GM23338 (cell line): ENCODE results near the gene WDR70. TPM values are rescaled to one million over a fixed set of nuclear protein-coding genes. Genes with fewer than 3 reads are reported as not detected.

ENCODE experiments used
- ATAC-seq: fragments of 200-7000 bp; cut with Tn5 transposase; 3 replicates; pipeline ENCODE4 v1.9.1; 2020
- DNase-seq: peaks from one replicate; pipeline ENCODE4 v3.0.0-alpha.2; 2015; ENCODE audit warnings: low spot score
- H2AFZ ChIP-seq: fragments of 200-600 bp; sonication (generic); 2 replicates; pipeline ENCODE4 v1.8.0; 2016; ENCODE audit warnings: antibody characterized with exemption, mild to moderate bottlenecking, moderate library complexity
- H3F3A ChIP-seq: fragments of 200-600 bp; sonication (generic); replicated peaks from 2 replicates; pipeline ENCODE4 v1.8.0; 2017; ENCODE audit warnings: antibody characterized with exemption, mixed run types, low read depth
- H3K27ac ChIP-seq: fragments of 200-600 bp; sonication (generic); 2 replicates; pipeline ENCODE4 v1.6.1; 2016; ENCODE audit warnings: low read depth
- H3K27me3 ChIP-seq: fragments of 200-600 bp; sonication (generic); 2 replicates; pipeline ENCODE4 v1.8.0; 2016; ENCODE audit warnings: mild to moderate bottlenecking, mixed run types, moderate library complexity; ENCODE audit not compliant: insufficient read depth
- H3K36me3 ChIP-seq: fragments of 200-600 bp; sonication (generic); 2 replicates; pipeline ENCODE4 v1.8.0; 2016; ENCODE audit warnings: mild to moderate bottlenecking; ENCODE audit not compliant: insufficient read depth
- H3K4me1 ChIP-seq: fragments of 200-600 bp; sonication (generic); 2 replicates; pipeline ENCODE4 v1.8.0; 2016; ENCODE audit warnings: mild to moderate bottlenecking, moderate library complexity; ENCODE audit not compliant: insufficient read depth
- H3K4me2 ChIP-seq: fragments of 200-600 bp; sonication (generic); 2 replicates; pipeline ENCODE4 v1.7.1; 2017; ENCODE audit warnings: mixed run types
- H3K4me3 ChIP-seq: fragments of 200-600 bp; sonication (generic); 2 replicates; pipeline ENCODE4 v1.6.1; 2016; ENCODE audit warnings: mixed run types
- H3K79me2 ChIP-seq: fragments of 200-600 bp; sonication (generic); replicated peaks from 2 replicates; pipeline ENCODE4 v1.8.0; 2017; ENCODE audit warnings: mild to moderate bottlenecking; ENCODE audit not compliant: insufficient read depth
- H3K9me2 ChIP-seq: fragments of 200-600 bp; sonication (generic); 2 replicates; pipeline ENCODE4 v1.8.0; 2017; ENCODE audit not compliant: insufficient read depth
- H4K20me1 ChIP-seq: fragments of 200-600 bp; sonication (generic); replicated peaks from 2 replicates; pipeline ENCODE4 v1.8.0; 2017; ENCODE audit warnings: mild to moderate bottlenecking; ENCODE audit not compliant: insufficient read depth
- H3K27ac Mint-ChIP-seq: 2 replicates; pipeline ENCODE4 v1.8.0; 2020; ENCODE audit warnings: inconsistent platforms, mild to moderate bottlenecking, moderate library complexity, mixed read lengths
- H3K27me3 Mint-ChIP-seq: 3 replicates; pipeline ENCODE4 v1.8.0; 2022; ENCODE audit warnings: low read depth, mild to moderate bottlenecking, moderate library complexity, mixed read lengths, inconsistent platforms; ENCODE audit not compliant: insufficient read depth, poor library complexity
- H3K36me3 Mint-ChIP-seq: 3 replicates; pipeline ENCODE4 v1.8.0; 2021; ENCODE audit warnings: low read depth, mild to moderate bottlenecking, inconsistent platforms, moderate library complexity, mixed read lengths
- H3K4me1 Mint-ChIP-seq: 3 replicates; pipeline ENCODE4 v1.8.0; 2020; ENCODE audit warnings: mild to moderate bottlenecking, inconsistent platforms, mixed read lengths
- H3K4me3 Mint-ChIP-seq: 3 replicates; pipeline ENCODE4 v1.8.0; 2021; ENCODE audit warnings: moderate library complexity, mild to moderate bottlenecking, inconsistent platforms, mixed read lengths
- H3K9me3 Mint-ChIP-seq: 3 replicates; pipeline ENCODE4 v1.8.0; 2020; ENCODE audit warnings: moderate library complexity, mild to moderate bottlenecking, inconsistent platforms, mixed read lengths
- CREB1 ChIP-seq: fragments of 250-450 bp; sonication (Bioruptor Pico); IDR thresholded peaks from 2 replicates; pipeline ENCODE4 v1.5.0; 2020; ENCODE audit warnings: low read depth, mild to moderate bottlenecking, moderate library complexity
- ETS1 ChIP-seq: IDR thresholded peaks from 2 replicates; pipeline ENCODE4 v1.6.1; 2016; ENCODE audit warnings: antibody characterized with exemption
- EZH2 ChIP-seq: fragments of 200-600 bp; sonication (generic); IDR thresholded peaks from one replicate; pipeline ENCODE4 v1.8.0; 2017; ENCODE audit warnings: antibody characterized with exemption, mild to moderate bottlenecking, low read depth; ENCODE audit not compliant: unreplicated experiment
- EZH2phosphoT487 ChIP-seq: fragments of 200-600 bp; sonication (generic); IDR thresholded peaks from one replicate; pipeline ENCODE4 v1.8.1; 2018; ENCODE audit warnings: antibody characterized with exemption; ENCODE audit not compliant: unreplicated experiment
- JUNB ChIP-seq: IDR thresholded peaks from one replicate; pipeline ENCODE4 v1.6.1; 2016; ENCODE audit warnings: antibody characterized with exemption; ENCODE audit not compliant: unreplicated experiment
- POLR2AphosphoS5 ChIP-seq: IDR thresholded peaks from 2 replicates; pipeline ENCODE4 v1.6.1; 2016; ENCODE audit warnings: antibody characterized with exemption, low read depth
- polyA plus RNA-seq: library from polyadenylated mRNA; unstranded; fragments of >200 nt; fragmentation: Nextera tagmentation; extraction: Ambion mirVana; gene quantifications from 2 replicates; pipeline ENCODE4 v1.2.1, GENCODE V29; 2016
- total RNA-seq: library from RNA; depleted of rRNA; stranded (reverse); fragments of >200 nt; shearing (Covaris generic); gene quantifications from 2 replicates; pipeline ENCODE4 v1.2.3, GENCODE V29; 2014
- TF ChIP-seq, protein P1 (sequence below): IDR thresholded peaks from one replicate; pipeline ENCODE4 v1.6.1; 2018; ENCODE audit warnings: antibody characterized with exemption; ENCODE audit not compliant: unreplicated experiment

Gene WDR70
- total and polyA plus RNA-seq, 2 experiments from 2014 or later = 34.9 to 86.7 TPM

DNA sequence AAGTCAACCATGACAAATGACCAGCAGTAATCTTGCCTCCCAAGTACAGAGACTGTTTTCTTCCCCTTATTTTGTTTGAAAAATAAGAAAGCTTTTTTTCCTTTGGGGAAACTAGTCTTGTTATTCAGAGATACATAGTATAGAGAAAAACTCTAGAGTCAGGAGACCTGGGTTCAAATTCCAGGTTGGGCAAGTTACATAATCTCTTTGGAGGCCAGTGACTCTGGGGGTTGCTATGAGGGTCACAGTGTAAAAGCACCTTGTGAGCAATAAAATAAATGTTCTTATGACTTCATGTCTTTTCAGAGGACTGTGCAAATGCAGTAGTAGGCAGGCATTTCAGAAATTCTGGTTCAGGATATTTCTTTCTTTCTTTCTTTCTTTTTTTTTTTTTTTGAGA, 389.3 kb downstream of the WDR70 start (continued):
- TF ChIP-seq, protein P1, sequence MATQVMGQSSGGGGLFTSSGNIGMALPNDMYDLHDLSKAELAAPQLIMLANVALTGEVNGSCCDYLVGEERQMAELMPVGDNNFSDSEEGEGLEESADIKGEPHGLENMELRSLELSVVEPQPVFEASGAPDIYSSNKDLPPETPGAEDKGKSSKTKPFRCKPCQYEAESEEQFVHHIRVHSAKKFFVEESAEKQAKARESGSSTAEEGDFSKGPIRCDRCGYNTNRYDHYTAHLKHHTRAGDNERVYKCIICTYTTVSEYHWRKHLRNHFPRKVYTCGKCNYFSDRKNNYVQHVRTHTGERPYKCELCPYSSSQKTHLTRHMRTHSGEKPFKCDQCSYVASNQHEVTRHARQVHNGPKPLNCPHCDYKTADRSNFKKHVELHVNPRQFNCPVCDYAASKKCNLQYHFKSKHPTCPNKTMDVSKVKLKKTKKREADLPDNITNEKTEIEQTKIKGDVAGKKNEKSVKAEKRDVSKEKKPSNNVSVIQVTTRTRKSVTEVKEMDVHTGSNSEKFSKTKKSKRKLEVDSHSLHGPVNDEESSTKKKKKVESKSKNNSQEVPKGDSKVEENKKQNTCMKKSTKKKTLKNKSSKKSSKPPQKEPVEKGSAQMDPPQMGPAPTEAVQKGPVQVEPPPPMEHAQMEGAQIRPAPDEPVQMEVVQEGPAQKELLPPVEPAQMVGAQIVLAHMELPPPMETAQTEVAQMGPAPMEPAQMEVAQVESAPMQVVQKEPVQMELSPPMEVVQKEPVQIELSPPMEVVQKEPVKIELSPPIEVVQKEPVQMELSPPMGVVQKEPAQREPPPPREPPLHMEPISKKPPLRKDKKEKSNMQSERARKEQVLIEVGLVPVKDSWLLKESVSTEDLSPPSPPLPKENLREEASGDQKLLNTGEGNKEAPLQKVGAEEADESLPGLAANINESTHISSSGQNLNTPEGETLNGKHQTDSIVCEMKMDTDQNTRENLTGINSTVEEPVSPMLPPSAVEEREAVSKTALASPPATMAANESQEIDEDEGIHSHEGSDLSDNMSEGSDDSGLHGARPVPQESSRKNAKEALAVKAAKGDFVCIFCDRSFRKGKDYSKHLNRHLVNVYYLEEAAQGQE = no peak
- no peak for TF ChIP-seq ETS1
- TF ChIP-seq POLR2AphosphoS5 = no peak

- Histone ChIP-seq H3K9me2 (peaks cover 10% of the 10 kb centered on the region; the same call in 1 of the 2 replicates), H3K4me3 (no peak overlapping the region), H3K36me3 (no peaks in the 10 kb centered on the region), H3K4me1 (no peaks in the 10 kb centered on the region), H4K20me1 (no peaks in the 10 kb centered on the region), H3K79me2 (no peaks in the 10 kb centered on the region), H3K27me3 (no peaks in the 10 kb centered on the region), H3F3A (no peaks in the 10 kb centered on the region), H3K4me2 (no peak overlapping the region), H3K27ac (no peak overlapping the region), H2AFZ (no peak overlapping the region)
- Mint-ChIP-seq H3K9me3 (peaks cover 5% of the 10 kb centered on the region; the same call in 2 of the 3 replicates), H3K27ac (no peak overlapping the region), H3K36me3 (peaks cover 4% of the 10 kb centered on the region; the same call in 2 of the 3 replicates), H3K27me3 (no peaks in the 10 kb centered on the region), H3K4me1 (no peaks in the 10 kb centered on the region), H3K4me3 (no peak overlapping the region)
- TF ChIP-seq CREB1 = no peak
- DNase-seq = no peak
- no peak for ATAC-seq
Measured at GRCh38 chr5:37769108-37769507, 390.0 kb downstream of the WDR70 start.

- H2AFZ ChIP-seq = no peak overlapping the region
- no peaks in the 10 kb centered on the region for H3K4me1 Mint-ChIP-seq
- no peak overlapping the region for H3K27ac Mint-ChIP-seq
- TF ChIP-seq EZH2 = no peak
- TF ChIP-seq, protein P1 = no peak
- TF ChIP-seq JUNB = no peak
- TF ChIP-seq POLR2AphosphoS5 = no peak
- TF ChIP-seq ETS1 = no peak
- TF ChIP-seq EZH2phosphoT487 = no peak
- H3K9me3 Mint-ChIP-seq = peaks cover 11% of the 10 kb centered on the region
- no peak overlapping the region for H3K27ac ChIP-seq
- no peaks in the 10 kb centered on the region for H3K27me3 Mint-ChIP-seq
- no peak for DNase-seq
- no peaks in the 10 kb centered on the region for H3K27me3 ChIP-seq
- H3K4me3 ChIP-seq = no peak overlapping the region
- H3K79me2 ChIP-seq = no peaks in the 10 kb centered on the region
- H3F3A ChIP-seq = no peaks in the 10 kb centered on the region
- peaks cover 6% of the 10 kb centered on the region; the same call in 1 of the 2 replicates for H3K9me2 ChIP-seq
- no peaks in the 10 kb centered on the region for H4K20me1 ChIP-seq
- ATAC-seq = no peak
- H3K4me3 Mint-ChIP-seq = no peak overlapping the region
- no peaks in the 10 kb centered on the region for H3K4me1 ChIP-seq
- peaks cover 6% of the 10 kb centered on the region; the same call in 2 of the 3 replicates for H3K36me3 Mint-ChIP-seq
- no peak overlapping the region for H3K4me2 ChIP-seq
- no peaks in the 10 kb centered on the region for H3K36me3 ChIP-seq
Measured at GRCh38 chr5:37769840-37770239, 390.7 kb downstream of the WDR70 start.
